WTC11 (cell line): ENCODE measurements around the gene SHPK.

ENCODE experiments used
- ATF6 ChIP-seq: sonication (generic); formaldehyde crosslinking; IDR thresholded peaks from 2 replicates; pipeline ENCODE4 v1.8.1; 2023; ENCODE audit warnings: mild to moderate bottlenecking, missing genetic modification reagents
- CTCF ChIP-seq: fragments of 200-600 bp; IDR thresholded peaks from 2 replicates; pipeline ENCODE4 v1.8.0; 2022; ENCODE audit warnings: antibody characterized with exemption
- JUN ChIP-seq: sonication (generic); formaldehyde crosslinking; IDR thresholded peaks from 2 replicates; pipeline ENCODE4 v1.8.0; 2023; ENCODE audit warnings: mild to moderate bottlenecking, missing genetic modification reagents
- NR1H2 ChIP-seq: sonication (generic); formaldehyde crosslinking; IDR thresholded peaks from 2 replicates; pipeline ENCODE4 v1.9.0; 2021; ENCODE audit warnings: mild to moderate bottlenecking, moderate library complexity, missing genetic modification reagents
- TCF7 ChIP-seq: sonication (generic); formaldehyde crosslinking; IDR thresholded peaks from 2 replicates; pipeline ENCODE4 v1.8.0; 2022; ENCODE audit warnings: mild to moderate bottlenecking, low read depth, missing genetic modification reagents, moderate library complexity
- TEAD4 ChIP-seq: sonication (generic); formaldehyde crosslinking; IDR thresholded peaks from 2 replicates; pipeline ENCODE4 v1.8.0; 2022; ENCODE audit warnings: mild to moderate bottlenecking, missing genetic modification reagents
- ZNF121 ChIP-seq: sonication (generic); formaldehyde crosslinking; IDR thresholded peaks from 2 replicates; pipeline ENCODE4 v1.8.0; 2023; ENCODE audit warnings: missing genetic modification reagents
- ZNF317 ChIP-seq: sonication (generic); formaldehyde crosslinking; IDR thresholded peaks from 2 replicates; pipeline ENCODE4 v1.8.1; 2023; ENCODE audit warnings: low read depth, mild to moderate bottlenecking, moderate library complexity, missing genetic modification reagents, borderline replicate concordance
- TF ChIP-seq, protein P1 (sequence below): sonication (generic); formaldehyde crosslinking; IDR thresholded peaks from 2 replicates; pipeline ENCODE4 v1.8.0; 2022; ENCODE audit warnings: mild to moderate bottlenecking, missing genetic modification reagents
- TF ChIP-seq, protein P2 (sequence below): sonication (generic); formaldehyde crosslinking; IDR thresholded peaks from 2 replicates; pipeline ENCODE4 v1.8.0; 2022; ENCODE audit warnings: mild to moderate bottlenecking, missing genetic modification reagents
- TF ChIP-seq, protein P3 (sequence below): sonication (generic); formaldehyde crosslinking; IDR thresholded peaks from 2 replicates; pipeline ENCODE4 v1.8.0; 2023; ENCODE audit warnings: missing genetic modification reagents, mild to moderate bottlenecking, borderline replicate concordance
- TF ChIP-seq, protein P4 (sequence below): sonication (generic); formaldehyde crosslinking; IDR thresholded peaks from 2 replicates; pipeline ENCODE4 v1.8.1; 2023; ENCODE audit warnings: mild to moderate bottlenecking, missing genetic modification reagents, moderate library complexity

DNA sequence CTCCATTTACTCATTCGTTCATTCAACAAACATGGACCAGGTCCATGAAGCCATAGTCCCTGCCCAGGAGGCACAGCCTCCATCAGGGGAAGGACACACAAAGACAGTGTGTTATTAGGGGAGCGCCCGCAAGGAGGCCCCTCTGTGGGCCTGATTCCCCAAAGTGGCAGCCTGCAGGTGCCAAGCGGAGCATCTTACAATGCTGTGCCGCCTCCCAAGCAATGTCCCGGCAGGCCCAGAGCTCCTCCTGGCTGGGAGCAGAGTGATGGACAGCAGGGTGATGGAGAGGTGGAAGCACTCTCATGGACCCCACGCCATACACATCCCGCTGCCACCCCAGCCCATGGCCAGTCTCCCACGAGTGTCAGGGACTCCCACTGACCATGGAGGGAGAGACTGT, 52.6 kb downstream of the SHPK start:
- TF ChIP-seq ATF6 (no peak), TEAD4 (CRISPR knock-in tag) (no peak), ZNF317 (CRISPR knock-in tag) (no peak), ZNF121 (no peak), CTCF (no peak), TCF7 (no peak), NR1H2 (CRISPR knock-in tag) (no peak), JUN (no peak)
- TF ChIP-seq, protein P1, sequence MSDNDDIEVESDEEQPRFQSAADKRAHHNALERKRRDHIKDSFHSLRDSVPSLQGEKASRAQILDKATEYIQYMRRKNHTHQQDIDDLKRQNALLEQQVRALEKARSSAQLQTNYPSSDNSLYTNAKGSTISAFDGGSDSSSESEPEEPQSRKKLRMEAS (CRISPR knock-in tag) = no peak
- TF ChIP-seq, protein P2, sequence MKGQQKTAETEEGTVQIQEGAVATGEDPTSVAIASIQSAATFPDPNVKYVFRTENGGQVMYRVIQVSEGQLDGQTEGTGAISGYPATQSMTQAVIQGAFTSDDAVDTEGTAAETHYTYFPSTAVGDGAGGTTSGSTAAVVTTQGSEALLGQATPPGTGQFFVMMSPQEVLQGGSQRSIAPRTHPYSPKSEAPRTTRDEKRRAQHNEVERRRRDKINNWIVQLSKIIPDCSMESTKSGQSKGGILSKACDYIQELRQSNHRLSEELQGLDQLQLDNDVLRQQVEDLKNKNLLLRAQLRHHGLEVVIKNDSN (CRISPR knock-in tag) = no peak
- TF ChIP-seq, protein P3, sequence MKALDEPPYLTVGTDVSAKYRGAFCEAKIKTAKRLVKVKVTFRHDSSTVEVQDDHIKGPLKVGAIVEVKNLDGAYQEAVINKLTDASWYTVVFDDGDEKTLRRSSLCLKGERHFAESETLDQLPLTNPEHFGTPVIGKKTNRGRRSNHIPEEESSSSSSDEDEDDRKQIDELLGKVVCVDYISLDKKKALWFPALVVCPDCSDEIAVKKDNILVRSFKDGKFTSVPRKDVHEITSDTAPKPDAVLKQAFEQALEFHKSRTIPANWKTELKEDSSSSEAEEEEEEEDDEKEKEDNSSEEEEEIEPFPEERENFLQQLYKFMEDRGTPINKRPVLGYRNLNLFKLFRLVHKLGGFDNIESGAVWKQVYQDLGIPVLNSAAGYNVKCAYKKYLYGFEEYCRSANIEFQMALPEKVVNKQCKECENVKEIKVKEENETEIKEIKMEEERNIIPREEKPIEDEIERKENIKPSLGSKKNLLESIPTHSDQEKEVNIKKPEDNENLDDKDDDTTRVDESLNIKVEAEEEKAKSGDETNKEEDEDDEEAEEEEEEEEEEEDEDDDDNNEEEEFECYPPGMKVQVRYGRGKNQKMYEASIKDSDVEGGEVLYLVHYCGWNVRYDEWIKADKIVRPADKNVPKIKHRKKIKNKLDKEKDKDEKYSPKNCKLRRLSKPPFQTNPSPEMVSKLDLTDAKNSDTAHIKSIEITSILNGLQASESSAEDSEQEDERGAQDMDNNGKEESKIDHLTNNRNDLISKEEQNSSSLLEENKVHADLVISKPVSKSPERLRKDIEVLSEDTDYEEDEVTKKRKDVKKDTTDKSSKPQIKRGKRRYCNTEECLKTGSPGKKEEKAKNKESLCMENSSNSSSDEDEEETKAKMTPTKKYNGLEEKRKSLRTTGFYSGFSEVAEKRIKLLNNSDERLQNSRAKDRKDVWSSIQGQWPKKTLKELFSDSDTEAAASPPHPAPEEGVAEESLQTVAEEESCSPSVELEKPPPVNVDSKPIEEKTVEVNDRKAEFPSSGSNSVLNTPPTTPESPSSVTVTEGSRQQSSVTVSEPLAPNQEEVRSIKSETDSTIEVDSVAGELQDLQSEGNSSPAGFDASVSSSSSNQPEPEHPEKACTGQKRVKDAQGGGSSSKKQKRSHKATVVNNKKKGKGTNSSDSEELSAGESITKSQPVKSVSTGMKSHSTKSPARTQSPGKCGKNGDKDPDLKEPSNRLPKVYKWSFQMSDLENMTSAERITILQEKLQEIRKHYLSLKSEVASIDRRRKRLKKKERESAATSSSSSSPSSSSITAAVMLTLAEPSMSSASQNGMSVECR (CRISPR knock-in tag) = no peak
- TF ChIP-seq, protein P4, sequence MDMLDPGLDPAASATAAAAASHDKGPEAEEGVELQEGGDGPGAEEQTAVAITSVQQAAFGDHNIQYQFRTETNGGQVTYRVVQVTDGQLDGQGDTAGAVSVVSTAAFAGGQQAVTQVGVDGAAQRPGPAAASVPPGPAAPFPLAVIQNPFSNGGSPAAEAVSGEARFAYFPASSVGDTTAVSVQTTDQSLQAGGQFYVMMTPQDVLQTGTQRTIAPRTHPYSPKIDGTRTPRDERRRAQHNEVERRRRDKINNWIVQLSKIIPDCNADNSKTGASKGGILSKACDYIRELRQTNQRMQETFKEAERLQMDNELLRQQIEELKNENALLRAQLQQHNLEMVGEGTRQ = no peak
